Epithelial cell of proximal tubule (primary cell): ENCODE data around the gene ZMIZ2. TPM values are rescaled to one million over a fixed set of nuclear protein-coding genes. Genes with fewer than 3 reads are reported as not detected.
"Not testable (repeated sequence)": the region's sequence is repeated elsewhere in the genome, so short reads cannot be mapped to it uniquely, and the experiment has no call there.

ENCODE experiments used
- DNase-seq: peaks from one replicate; pipeline ENCODE4 v3.0.0-alpha.2; 2011; ENCODE audit warnings: low read depth
- H3K4me3 ChIP-seq: 2 replicates; pipeline ENCODE4 v1.5.1; 2011; ENCODE audit warnings: low read depth, mild to moderate bottlenecking, low read length
- total RNA-seq: library from RNA; depleted of rRNA; stranded (reverse); fragments of >200 nt; gene quantifications from 2 replicates; pipeline ENCODE4 v1.2.3, GENCODE V29; 2015
- TF ChIP-seq, protein P1 (sequence below): conservative IDR thresholded peaks from 2 replicates; pipeline ENCODE4 v1.5.1; 2012; ENCODE audit warnings: low read depth, mild to moderate bottlenecking, low read length

ZMIZ2 gene, protein sequence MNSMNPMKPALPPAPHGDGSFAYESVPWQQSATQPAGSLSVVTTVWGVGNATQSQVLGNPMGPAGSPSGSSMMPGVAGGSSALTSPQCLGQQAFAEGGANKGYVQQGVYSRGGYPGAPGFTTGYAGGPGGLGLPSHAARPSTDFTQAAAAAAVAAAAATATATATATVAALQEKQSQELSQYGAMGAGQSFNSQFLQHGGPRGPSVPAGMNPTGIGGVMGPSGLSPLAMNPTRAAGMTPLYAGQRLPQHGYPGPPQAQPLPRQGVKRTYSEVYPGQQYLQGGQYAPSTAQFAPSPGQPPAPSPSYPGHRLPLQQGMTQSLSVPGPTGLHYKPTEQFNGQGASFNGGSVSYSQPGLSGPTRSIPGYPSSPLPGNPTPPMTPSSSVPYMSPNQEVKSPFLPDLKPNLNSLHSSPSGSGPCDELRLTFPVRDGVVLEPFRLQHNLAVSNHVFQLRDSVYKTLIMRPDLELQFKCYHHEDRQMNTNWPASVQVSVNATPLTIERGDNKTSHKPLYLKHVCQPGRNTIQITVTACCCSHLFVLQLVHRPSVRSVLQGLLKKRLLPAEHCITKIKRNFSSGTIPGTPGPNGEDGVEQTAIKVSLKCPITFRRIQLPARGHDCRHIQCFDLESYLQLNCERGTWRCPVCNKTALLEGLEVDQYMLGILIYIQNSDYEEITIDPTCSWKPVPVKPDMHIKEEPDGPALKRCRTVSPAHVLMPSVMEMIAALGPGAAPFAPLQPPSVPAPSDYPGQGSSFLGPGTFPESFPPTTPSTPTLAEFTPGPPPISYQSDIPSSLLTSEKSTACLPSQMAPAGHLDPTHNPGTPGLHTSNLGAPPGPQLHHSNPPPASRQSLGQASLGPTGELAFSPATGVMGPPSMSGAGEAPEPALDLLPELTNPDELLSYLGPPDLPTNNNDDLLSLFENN
- total RNA-seq: 22.9 and 31.3 TPM in 2 replicates

DNA sequence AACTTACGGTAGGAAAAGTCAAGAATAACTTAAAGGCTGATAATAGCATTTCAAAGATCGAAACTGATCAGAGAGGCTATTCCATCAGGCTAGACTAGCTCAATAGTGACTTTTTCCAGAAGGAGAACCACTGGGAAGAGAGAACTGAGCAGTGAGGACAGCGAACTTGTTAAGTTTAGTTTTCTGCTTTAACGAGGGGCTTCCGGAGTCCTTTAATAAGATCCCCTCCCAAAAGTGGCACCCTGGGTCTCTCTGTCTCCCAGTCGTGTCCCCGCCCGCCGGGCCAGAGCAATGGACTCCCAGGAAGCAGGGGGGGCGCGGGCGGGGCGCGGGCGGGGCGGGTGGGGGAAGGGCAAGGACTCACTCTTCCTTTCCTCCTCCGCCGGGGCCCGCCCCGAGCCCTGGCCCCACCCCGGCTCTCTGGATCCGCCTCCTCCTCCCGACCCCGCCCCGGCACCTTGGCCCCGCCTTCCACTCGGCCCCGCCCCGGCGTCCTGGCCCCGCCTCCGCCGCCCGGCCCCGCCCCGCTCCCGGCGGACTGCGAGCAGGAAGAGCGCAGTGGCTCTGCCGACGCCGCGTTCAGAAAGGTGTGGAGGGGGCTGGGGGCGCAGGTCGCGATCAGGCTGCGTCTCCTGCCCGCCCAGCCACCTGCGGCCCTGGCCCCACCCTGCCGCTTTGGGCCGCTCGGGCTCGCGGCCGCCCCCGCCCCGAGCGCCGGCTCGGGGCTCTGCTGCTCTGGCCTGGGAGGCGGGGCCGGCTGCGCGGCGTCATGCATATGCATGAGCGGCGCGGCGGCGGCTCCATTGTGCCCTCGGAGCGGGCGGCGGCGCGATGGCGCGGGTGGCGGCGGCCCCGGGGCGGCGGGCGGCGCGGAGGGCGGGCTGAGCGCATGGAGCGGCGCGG, at the start of gene ZMIZ2:
TSS of gene ZMIZ2 (plus strand) at position 803 of the 903 bp plus-strand sequence. CDS start 7,403 bp downstream, outside the sequence.
- peak within 1 kb of the TSS; percentile 88 for H3K4me3 ChIP-seq
- TF ChIP-seq, protein P1, sequence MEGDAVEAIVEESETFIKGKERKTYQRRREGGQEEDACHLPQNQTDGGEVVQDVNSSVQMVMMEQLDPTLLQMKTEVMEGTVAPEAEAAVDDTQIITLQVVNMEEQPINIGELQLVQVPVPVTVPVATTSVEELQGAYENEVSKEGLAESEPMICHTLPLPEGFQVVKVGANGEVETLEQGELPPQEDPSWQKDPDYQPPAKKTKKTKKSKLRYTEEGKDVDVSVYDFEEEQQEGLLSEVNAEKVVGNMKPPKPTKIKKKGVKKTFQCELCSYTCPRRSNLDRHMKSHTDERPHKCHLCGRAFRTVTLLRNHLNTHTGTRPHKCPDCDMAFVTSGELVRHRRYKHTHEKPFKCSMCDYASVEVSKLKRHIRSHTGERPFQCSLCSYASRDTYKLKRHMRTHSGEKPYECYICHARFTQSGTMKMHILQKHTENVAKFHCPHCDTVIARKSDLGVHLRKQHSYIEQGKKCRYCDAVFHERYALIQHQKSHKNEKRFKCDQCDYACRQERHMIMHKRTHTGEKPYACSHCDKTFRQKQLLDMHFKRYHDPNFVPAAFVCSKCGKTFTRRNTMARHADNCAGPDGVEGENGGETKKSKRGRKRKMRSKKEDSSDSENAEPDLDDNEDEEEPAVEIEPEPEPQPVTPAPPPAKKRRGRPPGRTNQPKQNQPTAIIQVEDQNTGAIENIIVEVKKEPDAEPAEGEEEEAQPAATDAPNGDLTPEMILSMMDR: no peak
- no peak for DNase-seq

DNA sequence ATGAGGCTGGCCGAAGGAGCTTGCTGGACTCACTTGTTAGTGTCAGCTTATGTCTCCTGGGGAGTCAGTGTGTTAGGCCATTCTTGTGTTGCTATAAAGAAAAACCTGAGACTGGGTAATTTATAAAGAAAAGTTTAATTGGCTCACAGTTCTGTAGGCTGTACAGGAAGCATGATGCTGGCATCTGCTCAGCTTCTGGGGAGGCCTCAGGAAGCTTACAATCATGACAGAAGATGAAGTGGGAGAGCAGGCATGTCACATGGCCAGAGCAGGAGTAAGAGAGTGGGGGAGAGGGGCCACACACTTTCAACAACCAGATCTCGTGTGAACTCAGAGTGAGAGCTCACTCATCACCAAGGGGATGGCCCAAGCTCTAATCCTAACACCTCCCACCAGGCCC, 49.0 kb upstream of the ZMIZ2 start:
- DNase-seq, H3K4me3 ChIP-seq: not testable (repeated sequence)

DNA sequence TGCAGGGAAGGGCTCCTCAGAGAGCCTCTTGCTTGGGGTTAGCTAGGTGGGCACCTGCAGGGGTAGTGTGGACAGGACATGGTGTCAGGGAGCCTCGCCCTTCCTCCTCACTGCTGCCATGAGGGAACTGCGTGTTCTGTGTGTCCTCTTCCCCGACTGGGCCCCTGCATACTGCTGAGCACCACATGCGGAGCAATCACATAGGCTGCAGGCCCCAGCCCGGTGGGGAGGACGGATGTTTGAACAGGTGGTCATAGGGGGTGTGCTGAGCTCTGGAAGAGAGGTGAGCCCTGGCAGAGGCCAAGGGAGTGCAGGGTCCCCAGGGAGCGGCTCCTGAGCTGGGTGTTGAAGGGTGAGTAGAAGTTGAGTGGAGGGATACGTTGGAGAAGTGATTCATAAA, 48.3 kb upstream of the ZMIZ2 start:
- no peak for DNase-seq
- TF ChIP-seq, protein P1: no peak
- no peak overlapping the region for H3K4me3 ChIP-seq

DNA sequence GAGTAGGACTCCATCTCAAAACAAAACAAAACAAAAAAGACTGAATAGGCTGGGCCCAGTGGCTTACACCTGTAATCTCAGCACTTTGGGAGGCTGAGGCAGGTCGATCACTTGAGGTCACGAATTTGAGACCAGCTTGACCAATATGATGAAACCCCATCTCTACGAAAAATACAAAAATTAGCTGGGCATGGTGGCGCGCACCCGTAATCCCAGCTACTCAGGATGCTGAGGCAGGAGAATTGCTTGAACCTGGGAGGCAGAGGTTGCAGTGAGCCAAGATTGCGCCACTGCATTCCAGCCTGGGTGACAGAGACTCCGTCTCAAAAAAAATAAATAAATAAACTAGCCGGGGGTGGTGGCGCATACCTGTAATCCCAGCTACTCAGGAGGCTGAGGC, 45.3 kb upstream of the ZMIZ2 start:
- DNase-seq: not testable (repeated sequence)

DNA sequence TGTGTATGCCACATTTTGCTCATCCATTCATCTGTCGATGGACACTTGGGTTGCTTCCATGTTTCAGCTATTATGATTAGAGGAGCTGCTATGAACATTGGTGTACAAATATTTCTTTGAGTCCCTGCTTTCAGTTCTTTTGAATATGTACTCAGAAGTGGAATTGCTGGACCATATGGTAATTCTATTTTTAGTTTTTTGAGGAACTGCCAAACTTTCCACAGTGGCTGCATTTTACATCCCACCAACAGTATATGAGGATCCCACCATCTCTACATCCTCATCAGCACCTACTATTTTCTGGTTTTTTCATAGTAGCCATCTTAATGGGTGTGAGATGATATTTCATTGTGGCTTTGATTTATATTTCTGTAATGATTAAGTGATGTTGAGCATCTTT, 44.7 kb upstream of the ZMIZ2 start:
- TF ChIP-seq, protein P1: no peak
- no peak overlapping the region for H3K4me3 ChIP-seq
- DNase-seq: no peak

More for the DNA sequence above, 45.3 kb upstream of the ZMIZ2 start:
- H3K4me3 ChIP-seq: not testable (repeated sequence)

DNA sequence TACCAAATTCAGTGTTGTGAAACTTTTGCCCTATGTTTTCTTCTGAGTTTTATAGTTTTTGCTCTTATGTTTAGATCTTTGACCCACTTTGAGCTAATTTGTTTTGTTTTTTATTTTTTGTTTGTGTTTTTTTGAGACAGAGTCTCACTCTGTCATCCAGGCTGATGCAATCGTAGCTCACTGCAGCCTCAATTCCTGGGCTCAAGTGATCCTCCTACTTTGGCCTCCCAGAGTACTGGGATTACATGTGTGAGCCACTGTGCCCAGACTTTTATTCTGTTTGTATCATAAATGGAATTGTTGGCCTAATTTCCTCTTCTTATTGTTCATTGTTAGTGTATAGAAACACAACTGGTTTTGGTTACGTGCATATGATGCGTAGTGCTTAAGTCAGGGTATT, 43.2 kb upstream of the ZMIZ2 start:
- H3K4me3 ChIP-seq: no peak overlapping the region
- TF ChIP-seq, protein P1: no peak
- DNase-seq: no peak

DNA sequence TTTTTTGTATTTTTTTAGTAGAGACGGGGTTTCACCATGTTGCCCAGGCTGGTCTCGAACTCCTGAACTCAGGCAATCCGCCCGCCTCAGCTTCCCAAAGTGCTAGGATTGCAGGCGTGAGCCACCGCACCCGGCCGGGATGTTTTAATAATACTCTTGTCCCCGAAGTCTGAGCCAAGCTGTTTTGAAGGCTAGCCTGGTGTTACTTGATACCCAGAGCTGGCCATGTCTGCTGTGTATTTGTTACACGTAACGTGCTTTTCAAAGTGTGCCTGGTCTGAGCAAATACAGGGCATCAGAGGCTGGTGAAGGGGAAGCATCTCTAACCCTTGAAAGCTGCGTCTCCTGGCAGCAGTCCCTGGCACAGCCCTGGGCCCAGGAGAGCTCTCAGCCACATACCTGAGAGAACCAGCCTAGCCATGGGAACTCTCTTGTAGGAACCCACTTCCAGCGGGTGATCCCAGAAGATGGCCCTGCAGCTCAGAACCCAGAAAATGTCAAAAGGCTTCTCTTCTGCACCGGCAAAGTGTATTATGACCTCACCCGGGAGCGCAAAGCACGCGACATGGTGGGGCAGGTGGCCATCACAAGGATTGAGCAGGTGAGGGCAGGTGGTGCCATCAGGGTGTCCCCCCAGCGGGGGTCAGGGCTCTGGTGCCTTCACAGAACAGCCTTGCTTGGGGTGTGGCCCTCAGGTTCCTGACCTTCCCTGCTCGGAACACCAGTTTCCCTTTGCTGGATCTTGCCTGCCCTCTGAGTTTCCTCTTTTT, 41.7 kb upstream of the ZMIZ2 start:
- no peak overlapping the region for H3K4me3 ChIP-seq
- no peak for DNase-seq
- TF ChIP-seq, protein P1: no peak
